HG03469 (cell line): Measurements from ENCODE around the gene TRPM2.
"Not testable (repeated sequence)": the region's sequence is repeated elsewhere in the genome, so short reads cannot be mapped to it uniquely, and the experiment has no call there.

Experiments used
- ATAC-seq: cut with Tn5 transposase; IDR thresholded peaks from one replicate; pipeline ENCODE4 v1.9.1; 2021; ENCODE audit warnings: mild to moderate bottlenecking, moderate library complexity, moderate number of reproducible peaks; ENCODE audit not compliant: unreplicated experiment

TRPM2 gene

GRCh38 chr21:44351535-44352252 is 1.7 kb upstream of the TRPM2 start:
- no peak for ATAC-seq

GRCh38 chr21:44352253-44352860 is 1.1 kb upstream of the TRPM2 start:
- ATAC-seq: no peak

GRCh38 chr21:44354001-44354405 is 582 bp downstream of the TRPM2 start:
- ATAC-seq: no peak

GRCh38 chr21:44354775-44355771 is 1.7 kb downstream of the TRPM2 start:
- ATAC-seq: no peak

GRCh38 chr21:44356160-44356559 is 2.7 kb downstream of the TRPM2 start:
- no peak for ATAC-seq

GRCh38 chr21:44356636-44357035 is 3.2 kb downstream of the TRPM2 start:
- ATAC-seq: no peak

- no peak for ATAC-seq
These were observed 3.8 kb downstream of the TRPM2 start for GRCh38 chr21:44357064-44357837.

- ATAC-seq: no peak
These were observed 6.0 kb downstream of the TRPM2 start for GRCh38 chr21:44359396-44359795.

- ATAC-seq: no peak
These were observed 6.7 kb downstream of the TRPM2 start for GRCh38 chr21:44360159-44360558.

GRCh38 chr21:44361903-44362302 is 8.5 kb downstream of the TRPM2 start:
- ATAC-seq: not testable (repeated sequence)

- no peak for ATAC-seq
These were observed 9.9 kb downstream of the TRPM2 start for GRCh38 chr21:44363278-44363677.

- no peak for ATAC-seq
These were observed 11.0 kb downstream of the TRPM2 start for GRCh38 chr21:44364151-44365053.

- no peak for ATAC-seq
These were observed 12.0 kb downstream of the TRPM2 start for GRCh38 chr21:44365251-44365966.

GRCh38 chr21:44365967-44366585 is 12.7 kb downstream of the TRPM2 start:
- no peak for ATAC-seq

GRCh38 chr21:44366586-44367211 is 13.3 kb downstream of the TRPM2 start:
- ATAC-seq: no peak

- no peak for ATAC-seq
These were observed 15.5 kb downstream of the TRPM2 start for GRCh38 chr21:44368711-44369446.

- ATAC-seq: no peak
These were observed 16.8 kb downstream of the TRPM2 start for GRCh38 chr21:44370027-44370735.
